Astrocyte (in vitro differentiated cells and primary cell): ENCODE results near the gene CROCC2. TPM values are rescaled to one million over a fixed set of nuclear protein-coding genes. Genes with fewer than 3 reads are reported as not detected.

ENCODE experiments used
- DNase-seq: peaks from one replicate; pipeline ENCODE4 v3.0.0-alpha.2; 2010; ENCODE audit warnings: low read depth
- FAIRE-seq: peaks from 2 replicates; lab custom pipeline; 2011; peaks lifted over from hg19 to GRCh38; lab: Jason Lieb, UNC
- H2AFZ ChIP-seq: 2 replicates; pipeline ENCODE4 v1.6.0; 2012; ENCODE audit warnings: low read depth, low read length, inconsistent platforms
- H3K27ac ChIP-seq: 2 replicates; pipeline ENCODE4 v1.5.1; 2011; ENCODE audit warnings: low read depth, low read length, inconsistent platforms
- H3K27me3 ChIP-seq: 2 replicates; pipeline ENCODE4 v1.6.0; 2011; ENCODE audit warnings: low read length, inconsistent platforms; ENCODE audit not compliant: insufficient read depth
- H3K36me3 ChIP-seq: 2 replicates; pipeline ENCODE4 v1.5.1; 2011; ENCODE audit warnings: low read length, inconsistent platforms; ENCODE audit not compliant: insufficient read depth
- H3K4me1 ChIP-seq: 2 replicates; pipeline ENCODE4 v1.5.1; 2011; ENCODE audit warnings: low read length, inconsistent platforms; ENCODE audit not compliant: insufficient read depth
- H3K4me2 ChIP-seq: 2 replicates; pipeline ENCODE4 v1.6.0; 2012; ENCODE audit warnings: low read length, inconsistent platforms
- H3K4me3 ChIP-seq: 2 replicates; pipeline ENCODE4 v1.5.1; 2011; ENCODE audit warnings: low read depth, mild to moderate bottlenecking, low read length, inconsistent platforms; ENCODE audit not compliant: insufficient read depth
- H3K79me2 ChIP-seq: 2 replicates; pipeline ENCODE4 v1.6.0; 2012; ENCODE audit warnings: mild to moderate bottlenecking, low read length, inconsistent platforms; ENCODE audit not compliant: insufficient read depth
- H3K9ac ChIP-seq: 2 replicates; pipeline ENCODE4 v1.6.0; 2012; ENCODE audit warnings: mild to moderate bottlenecking, low read length, inconsistent platforms
- H3K9me3 ChIP-seq: 2 replicates; pipeline ENCODE4 v1.5.1; 2012; ENCODE audit warnings: low read depth, mild to moderate bottlenecking, low read length, inconsistent platforms; ENCODE audit not compliant: insufficient read depth
- H4K20me1 ChIP-seq: 2 replicates; pipeline ENCODE4 v1.6.0; 2012; ENCODE audit warnings: low read length, inconsistent platforms; ENCODE audit not compliant: insufficient read depth
- H3K27ac Mint-ChIP-seq: one replicate; pipeline ENCODE4 v1.8.0; 2021; ENCODE audit warnings: mild to moderate bottlenecking, mixed read lengths; ENCODE audit not compliant: unreplicated experiment
- H3K27me3 Mint-ChIP-seq: one replicate; pipeline ENCODE4 v1.8.0; 2021; ENCODE audit warnings: low read depth, mixed read lengths; ENCODE audit not compliant: unreplicated experiment
- H3K36me3 Mint-ChIP-seq: one replicate; pipeline ENCODE4 v1.8.0; 2021; ENCODE audit warnings: low read depth, mixed read lengths; ENCODE audit not compliant: unreplicated experiment
- H3K4me1 Mint-ChIP-seq: one replicate; pipeline ENCODE4 v1.8.0; 2021; ENCODE audit warnings: low read depth, mixed read lengths; ENCODE audit not compliant: unreplicated experiment
- H3K4me3 Mint-ChIP-seq: one replicate; pipeline ENCODE4 v1.8.0; 2021; ENCODE audit warnings: mild to moderate bottlenecking, moderate library complexity, mixed read lengths; ENCODE audit not compliant: unreplicated experiment
- H3K9me3 Mint-ChIP-seq: one replicate; pipeline ENCODE4 v1.8.0; 2021; ENCODE audit warnings: mild to moderate bottlenecking, mixed read lengths; ENCODE audit not compliant: unreplicated experiment
- EZH2 ChIP-seq: IDR thresholded peaks from 2 replicates; pipeline ENCODE4 v1.6.1; 2012; ENCODE audit warnings: mild to moderate bottlenecking, low read length, inconsistent platforms; ENCODE audit not compliant: insufficient read depth
- total RNA-seq: library from RNA; stranded (reverse); gene quantifications from 2 replicates; pipeline ENCODE4 v1.2.1, GENCODE V29; 2021
- TF ChIP-seq, protein P1 (sequence below): IDR thresholded peaks from 2 replicates; pipeline ENCODE4 v1.5.1; 2011; ENCODE audit warnings: low read depth, mild to moderate bottlenecking, inconsistent platforms, low read length, moderate library complexity; ENCODE audit not compliant: insufficient read depth

Gene CROCC2
- total RNA-seq, 1 donor from 2014 or later: not detected

DNA sequence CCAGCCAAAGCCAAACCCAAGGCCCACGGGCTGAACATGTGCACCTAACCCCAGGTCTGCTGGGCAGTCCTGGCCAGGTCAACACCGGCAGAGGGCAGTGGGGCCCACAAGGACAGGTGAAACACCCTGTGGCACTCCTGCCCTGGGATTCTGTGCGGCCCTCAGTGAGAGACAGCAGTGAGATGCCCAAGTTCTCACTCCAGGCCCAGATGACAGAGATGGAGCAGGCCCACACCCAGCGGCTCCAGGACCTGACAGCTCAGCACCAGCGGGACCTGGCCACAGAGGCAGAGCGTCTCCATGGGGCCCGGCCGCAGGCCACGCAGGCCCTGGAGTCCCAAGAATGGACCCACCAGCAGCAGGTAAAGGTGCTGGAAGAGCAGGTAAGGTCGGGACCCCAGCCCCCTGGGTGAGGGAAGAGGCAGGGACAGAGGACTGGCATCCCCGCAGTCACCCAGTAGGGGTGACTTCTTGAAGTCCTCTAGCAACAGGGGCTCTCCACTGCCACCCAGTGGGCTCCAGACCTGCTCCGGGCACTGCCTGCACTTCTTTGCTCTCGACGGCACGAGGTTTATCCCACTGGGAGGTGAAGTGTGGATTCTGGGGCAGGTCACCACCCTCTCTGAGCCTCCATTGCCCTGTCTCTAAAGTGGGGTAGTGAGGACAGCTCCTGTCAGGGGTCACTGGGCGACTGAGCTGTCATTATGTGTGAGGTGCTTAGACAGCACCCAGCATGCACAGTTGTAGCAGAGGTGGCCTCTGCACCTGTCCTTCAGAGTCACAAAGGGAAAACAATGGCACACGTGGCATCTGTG, 83.5 kb downstream of the CROCC2 start:
- no peaks in the 10 kb centered on the region for H3K36me3 ChIP-seq
- no peaks in the 10 kb centered on the region for H3K36me3 Mint-ChIP-seq
- H3K4me3 Mint-ChIP-seq: no peak overlapping the region
- H3K27ac Mint-ChIP-seq: no peak overlapping the region
- H3K9me3 Mint-ChIP-seq: no peaks in the 10 kb centered on the region
- DNase-seq (no peak), FAIRE-seq (no peak)
- H3K27ac ChIP-seq: no peak overlapping the region
- H3K27me3 ChIP-seq: no peaks in the 10 kb centered on the region
- no peaks in the 10 kb centered on the region for H3K79me2 ChIP-seq
- peaks cover 14% of the 10 kb centered on the region for H3K9me3 ChIP-seq
- no peak overlapping the region for H3K9ac ChIP-seq
- no peak overlapping the region for H3K4me3 ChIP-seq
- H4K20me1 ChIP-seq: no peaks in the 10 kb centered on the region
- TF ChIP-seq, protein P1, sequence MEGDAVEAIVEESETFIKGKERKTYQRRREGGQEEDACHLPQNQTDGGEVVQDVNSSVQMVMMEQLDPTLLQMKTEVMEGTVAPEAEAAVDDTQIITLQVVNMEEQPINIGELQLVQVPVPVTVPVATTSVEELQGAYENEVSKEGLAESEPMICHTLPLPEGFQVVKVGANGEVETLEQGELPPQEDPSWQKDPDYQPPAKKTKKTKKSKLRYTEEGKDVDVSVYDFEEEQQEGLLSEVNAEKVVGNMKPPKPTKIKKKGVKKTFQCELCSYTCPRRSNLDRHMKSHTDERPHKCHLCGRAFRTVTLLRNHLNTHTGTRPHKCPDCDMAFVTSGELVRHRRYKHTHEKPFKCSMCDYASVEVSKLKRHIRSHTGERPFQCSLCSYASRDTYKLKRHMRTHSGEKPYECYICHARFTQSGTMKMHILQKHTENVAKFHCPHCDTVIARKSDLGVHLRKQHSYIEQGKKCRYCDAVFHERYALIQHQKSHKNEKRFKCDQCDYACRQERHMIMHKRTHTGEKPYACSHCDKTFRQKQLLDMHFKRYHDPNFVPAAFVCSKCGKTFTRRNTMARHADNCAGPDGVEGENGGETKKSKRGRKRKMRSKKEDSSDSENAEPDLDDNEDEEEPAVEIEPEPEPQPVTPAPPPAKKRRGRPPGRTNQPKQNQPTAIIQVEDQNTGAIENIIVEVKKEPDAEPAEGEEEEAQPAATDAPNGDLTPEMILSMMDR: peak; percentile 13
- TF ChIP-seq EZH2: no peak
- H3K4me2 ChIP-seq: no peak overlapping the region
- no peak overlapping the region for H2AFZ ChIP-seq
- peaks cover 21% of the 10 kb centered on the region for H3K27me3 Mint-ChIP-seq
- H3K4me1 Mint-ChIP-seq: peaks cover 2% of the 10 kb centered on the region
- H3K4me1 ChIP-seq: peaks cover 8% of the 10 kb centered on the region

DNA sequence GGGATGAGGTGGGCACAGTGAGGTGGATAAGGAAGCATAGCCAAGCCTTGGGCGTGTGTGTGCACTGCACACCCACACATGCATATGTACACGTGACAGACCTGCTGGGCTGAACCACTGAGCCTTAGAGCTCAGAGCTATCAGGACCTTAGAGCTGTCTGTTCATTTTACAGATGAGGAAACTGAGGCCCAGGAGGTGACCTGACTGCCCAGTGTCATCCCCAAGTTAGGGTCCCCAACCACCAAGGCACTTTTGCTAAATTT, 84.1 kb downstream of the CROCC2 start:
- no peaks in the 10 kb centered on the region for H3K9me3 Mint-ChIP-seq
- H4K20me1 ChIP-seq: no peaks in the 10 kb centered on the region

More for the DNA sequence above, 84.1 kb downstream of the CROCC2 start:
- H3K27ac ChIP-seq: no peak overlapping the region
- Mint-ChIP-seq H3K36me3 (no peaks in the 10 kb centered on the region), H3K4me3 (no peak overlapping the region), H3K27me3 (peaks cover 27% of the 10 kb centered on the region), H3K4me1 (peaks cover 2% of the 10 kb centered on the region), H3K27ac (no peak overlapping the region)
- no peak overlapping the region for H3K4me3 ChIP-seq
- no peak for TF ChIP-seq EZH2
- TF ChIP-seq, protein P1: no peak
- FAIRE-seq (no peak), DNase-seq (no peak)
- H3K4me1 ChIP-seq: peaks cover 8% of the 10 kb centered on the region
- H3K9ac ChIP-seq: no peak overlapping the region
- H3K27me3 ChIP-seq: no peaks in the 10 kb centered on the region
- no peaks in the 10 kb centered on the region for H3K79me2 ChIP-seq
- H2AFZ ChIP-seq: no peak overlapping the region
- H3K4me2 ChIP-seq: no peak overlapping the region
- peaks cover 14% of the 10 kb centered on the region for H3K9me3 ChIP-seq
- no peaks in the 10 kb centered on the region for H3K36me3 ChIP-seq
